IgD-negative memory B cell (primary cell): ENCODE measurements around the gene MKRN2OS. TPM values are rescaled to one million over a fixed set of nuclear protein-coding genes. Genes with fewer than 3 reads are reported as not detected.

ENCODE experiments used
- H3K27ac Mint-ChIP-seq, 3 donors: one replicate each; pipeline ENCODE4 v1.8.0; 2020 to 2022; ENCODE audit warnings: mild to moderate bottlenecking in 3 of 3, mixed read lengths in 3 of 3, moderate library complexity in 1 of 3
- H3K27me3 Mint-ChIP-seq: one replicate; pipeline ENCODE4 v1.8.0; 2021; ENCODE audit warnings: mixed read lengths
- H3K36me3 Mint-ChIP-seq: one replicate; pipeline ENCODE4 v1.8.0; 2020; ENCODE audit warnings: mild to moderate bottlenecking, mixed read lengths
- H3K4me1 Mint-ChIP-seq, 3 donors: one replicate each; pipeline ENCODE4 v1.8.0; 2020 to 2022; ENCODE audit warnings: mixed read lengths in 3 of 3, mild to moderate bottlenecking in 1 of 3
- H3K4me3 Mint-ChIP-seq, 4 donors: one replicate each; pipeline ENCODE4 v1.8.0; 2020 to 2022; ENCODE audit warnings: mild to moderate bottlenecking in 4 of 4, mixed read lengths in 4 of 4, moderate library complexity in 3 of 4
- H3K9me3 Mint-ChIP-seq, 3 donors: one replicate each; pipeline ENCODE4 v1.8.0; 2020 to 2021; ENCODE audit warnings: mixed read lengths in 3 of 3, mild to moderate bottlenecking in 1 of 3
- polyA plus RNA-seq: library from polyadenylated mRNA; unstranded; fragments of 300-500 nt; fragmentation: Illumina TruSeq; gene quantifications from one replicate; pipeline ENCODE4 v1.2.3, GENCODE V29; 2021

The MKRN2OS gene, protein sequence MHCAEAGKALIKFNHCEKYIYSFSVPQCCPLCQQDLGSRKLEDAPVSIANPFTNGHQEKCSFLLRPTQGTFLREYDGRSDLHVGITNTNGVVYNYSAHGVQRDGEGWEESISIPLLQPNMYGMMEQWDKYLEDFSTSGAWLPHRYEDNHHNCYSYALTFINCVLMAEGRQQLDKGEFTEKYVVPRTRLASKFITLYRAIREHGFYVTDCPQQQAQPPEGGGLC
- not detected for polyA plus RNA-seq

- Mint-ChIP-seq H3K4me3 (no peak within 1 kb of the TSS), H3K9me3 (no peaks in the 10 kb centered on the region), H3K27ac (no peak within 1 kb of the TSS)
Measured at GRCh38 chr3:12545473-12545791, at the start of gene MKRN2OS. Gene MKRN2OS, minus strand, starts transcription at chr3:12545499. Its CDS starts 35 bp downstream, at chr3:12545464.

DNA sequence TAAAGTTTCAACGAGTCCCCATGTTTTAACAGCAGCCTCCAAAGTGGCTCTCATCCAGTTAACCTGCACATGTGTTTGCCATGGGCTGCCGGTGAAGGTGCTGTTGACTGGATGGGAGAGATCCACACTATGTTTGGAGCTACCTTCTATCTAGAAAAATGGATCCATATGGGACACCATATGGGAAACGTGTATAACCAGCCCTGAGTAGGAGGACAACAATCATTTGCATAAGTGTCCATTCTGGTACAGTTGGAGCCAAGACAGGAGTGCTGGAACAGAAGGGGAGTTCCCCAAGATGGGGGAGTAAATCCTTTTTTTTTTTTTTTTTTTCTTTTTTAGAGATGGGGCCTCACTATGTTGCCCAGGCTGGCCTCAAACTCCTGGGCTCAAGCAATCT, 48.2 kb upstream of the MKRN2OS start:
- peaks cover 1% of the 10 kb centered on the region for H3K36me3 Mint-ChIP-seq
- no peaks in the 10 kb centered on the region for H3K27me3 Mint-ChIP-seq
- H3K4me1 Mint-ChIP-seq = peaks cover 3 to 13% (median 11%) of the 10 kb centered on the region in 3 donors
- no peak overlapping the region for H3K4me3 Mint-ChIP-seq
- no peaks in the 10 kb centered on the region for H3K9me3 Mint-ChIP-seq
- H3K27ac Mint-ChIP-seq = no peak overlapping the region

More at GRCh38 chr3:12545473-12545791, at the start of gene MKRN2OS:
- no peaks in the 10 kb centered on the region for H3K4me1 Mint-ChIP-seq
- H3K36me3 Mint-ChIP-seq = no peaks in the 10 kb centered on the region
- H3K27me3 Mint-ChIP-seq = peaks cover 5% of the 10 kb centered on the region

- Mint-ChIP-seq H3K4me3 (no peak overlapping the region), H3K36me3 (peaks cover 1% of the 10 kb centered on the region), H3K9me3 (no peaks in the 10 kb centered on the region), H3K27ac (peak overlapping the region in 2 of 3 donors; percentile 34 to 86), H3K4me1 (peaks cover 3 to 13% (median 11%) of the 10 kb centered on the region in 3 donors), H3K27me3 (no peaks in the 10 kb centered on the region)
Measured at GRCh38 chr3:12591997-12592715, 46.9 kb upstream of the MKRN2OS start.

DNA sequence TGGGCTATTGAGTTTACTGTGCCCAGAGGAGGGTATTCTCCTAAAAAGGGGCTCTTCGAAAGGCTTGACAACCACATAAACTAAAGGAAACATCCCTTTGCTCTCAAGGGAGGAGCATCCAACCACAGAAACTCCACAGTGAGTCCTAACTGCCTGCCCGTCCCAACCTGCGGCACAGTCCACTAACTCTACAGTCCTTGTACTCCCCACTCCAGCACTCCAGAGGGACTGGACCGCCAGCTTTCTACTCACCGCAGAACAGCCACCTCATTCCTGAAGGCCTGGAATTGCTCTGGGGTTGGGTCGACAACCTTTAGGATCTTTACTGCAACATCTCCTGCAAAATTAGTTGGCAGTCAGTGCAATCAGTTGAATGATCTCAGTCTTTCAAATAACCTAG, 46.2 kb upstream of the MKRN2OS start:
- Mint-ChIP-seq H3K4me1 (peaks cover 3 to 13% (median 11%) of the 10 kb centered on the region in 3 donors), H3K27ac (peak overlapping the region; percentile 34 to 86 (median 63)), H3K9me3 (no peaks in the 10 kb centered on the region), H3K27me3 (no peaks in the 10 kb centered on the region), H3K4me3 (peak overlapping the region in 1 of 4 donors; percentile 3), H3K36me3 (peaks cover 1% of the 10 kb centered on the region)

GRCh38 chr3:12590096-12590495, 44.8 kb upstream of the MKRN2OS start:
- Mint-ChIP-seq H3K27me3 (no peaks in the 10 kb centered on the region), H3K4me1 (peaks cover 4 to 13% (median 11%) of the 10 kb centered on the region in 3 donors), H3K27ac (peak overlapping the region in 2 of 3 donors; percentile 86), H3K9me3 (no peaks in the 10 kb centered on the region), H3K36me3 (peaks cover 1% of the 10 kb centered on the region), H3K4me3 (no peak overlapping the region)

GRCh38 chr3:12588039-12589009, 43.0 kb upstream of the MKRN2OS start:
- H3K9me3 Mint-ChIP-seq = no peaks in the 10 kb centered on the region
- H3K27me3 Mint-ChIP-seq = no peaks in the 10 kb centered on the region
- peaks cover 4 to 13% (median 11%) of the 10 kb centered on the region in 3 donors for H3K4me1 Mint-ChIP-seq
- peaks cover 1% of the 10 kb centered on the region for H3K36me3 Mint-ChIP-seq
- H3K27ac Mint-ChIP-seq = peak overlapping the region in 2 of 3 donors; percentile 44 to 52
- H3K4me3 Mint-ChIP-seq = no peak overlapping the region

- Mint-ChIP-seq H3K4me1 (peaks cover 4 to 10% (median 5%) of the 10 kb centered on the region in 3 donors), H3K4me3 (no peak overlapping the region), H3K27ac (peak overlapping the region in 1 of 3 donors; percentile 31), H3K9me3 (no peaks in the 10 kb centered on the region), H3K27me3 (no peaks in the 10 kb centered on the region), H3K36me3 (peaks cover 1% of the 10 kb centered on the region)
Measured at GRCh38 chr3:12586403-12586802, 41.1 kb upstream of the MKRN2OS start.

DNA sequence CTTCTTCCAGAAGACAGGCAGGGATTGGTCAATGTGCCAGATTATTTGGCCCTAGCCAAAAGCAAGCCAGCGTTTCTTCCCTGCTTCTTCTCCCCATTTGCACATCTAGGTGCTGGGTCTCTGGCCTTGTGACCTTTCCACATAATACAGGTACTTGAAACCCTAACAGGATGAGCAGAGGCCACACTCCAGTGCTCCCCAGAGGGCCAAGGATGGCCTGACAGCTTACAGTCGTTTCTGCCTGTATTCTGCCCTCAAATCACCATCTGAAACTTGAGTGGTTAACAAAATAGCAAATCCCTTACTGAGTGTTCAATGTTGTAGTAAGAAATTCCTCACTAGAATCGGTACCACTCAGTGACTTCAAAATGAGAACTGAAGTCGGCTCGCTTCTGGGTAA, 40.7 kb upstream of the MKRN2OS start:
- peak overlapping the region; percentile 27 to 39 (median 31) for H3K27ac Mint-ChIP-seq
- H3K4me3 Mint-ChIP-seq = no peak overlapping the region
- H3K4me1 Mint-ChIP-seq = peaks cover 4 to 10% (median 5%) of the 10 kb centered on the region in 3 donors
- H3K27me3 Mint-ChIP-seq = no peaks in the 10 kb centered on the region
- peaks cover 1% of the 10 kb centered on the region for H3K36me3 Mint-ChIP-seq
- H3K9me3 Mint-ChIP-seq = no peaks in the 10 kb centered on the region

DNA sequence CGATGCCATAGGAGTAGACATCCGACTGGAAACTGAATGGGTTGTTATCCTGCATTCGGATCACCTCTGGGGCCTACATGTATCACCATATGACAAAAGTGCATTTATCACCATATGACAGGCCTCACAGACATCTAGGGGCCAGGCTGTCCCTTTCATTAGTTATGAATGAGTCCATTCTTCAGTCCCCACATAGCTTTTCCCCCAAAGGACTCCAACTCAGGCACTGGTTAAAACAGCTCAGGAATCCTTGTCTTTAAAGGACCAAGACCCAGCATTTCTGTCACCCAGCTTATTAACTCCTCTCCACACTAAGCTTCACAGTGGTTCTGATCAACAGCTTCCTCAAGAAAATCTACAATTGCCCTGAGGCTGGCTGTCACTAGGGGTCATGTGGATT, 39.9 kb upstream of the MKRN2OS start:
- H3K36me3 Mint-ChIP-seq = peaks cover 1% of the 10 kb centered on the region
- peak overlapping the region in 1 of 3 donors; percentile 39 for H3K27ac Mint-ChIP-seq
- no peaks in the 10 kb centered on the region for H3K27me3 Mint-ChIP-seq
- H3K4me3 Mint-ChIP-seq = no peak overlapping the region
- no peaks in the 10 kb centered on the region for H3K9me3 Mint-ChIP-seq
- H3K4me1 Mint-ChIP-seq = peaks cover 0 to 4% (median 4%) of the 10 kb centered on the region in 3 donors

DNA sequence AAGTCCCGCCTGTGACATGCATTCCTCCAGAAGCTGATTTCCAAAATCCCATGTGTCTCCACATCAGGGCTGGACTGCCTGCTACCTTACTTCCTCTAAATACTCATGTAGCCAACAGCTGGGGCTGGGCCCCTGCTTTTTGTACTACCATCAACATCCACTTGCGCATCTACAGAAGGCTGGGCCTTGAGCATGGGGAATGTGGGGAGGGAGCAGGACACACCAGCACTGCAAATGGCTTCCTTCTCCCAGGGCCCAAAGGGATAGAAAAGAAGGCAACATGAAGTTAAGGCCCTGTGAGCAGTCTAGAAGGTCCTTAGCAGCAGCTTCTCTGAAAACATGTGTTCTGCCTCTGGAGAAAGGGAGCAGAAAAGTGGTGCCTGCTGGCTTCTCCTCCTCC, 38.8 kb upstream of the MKRN2OS start:
- peaks cover 1 to 4% (median 3%) of the 10 kb centered on the region in 3 donors for H3K4me1 Mint-ChIP-seq
- no peak overlapping the region for H3K27ac Mint-ChIP-seq
- peaks cover 1% of the 10 kb centered on the region for H3K36me3 Mint-ChIP-seq
- no peaks in the 10 kb centered on the region for H3K27me3 Mint-ChIP-seq
- no peaks in the 10 kb centered on the region for H3K9me3 Mint-ChIP-seq
- H3K4me3 Mint-ChIP-seq = no peak overlapping the region

- H3K9me3 Mint-ChIP-seq = no peaks in the 10 kb centered on the region
- H3K4me3 Mint-ChIP-seq = no peak overlapping the region
- no peaks in the 10 kb centered on the region for H3K27me3 Mint-ChIP-seq
- H3K36me3 Mint-ChIP-seq = peaks cover 2% of the 10 kb centered on the region
- peak overlapping the region in 1 of 3 donors; percentile 65 for H3K27ac Mint-ChIP-seq
- H3K4me1 Mint-ChIP-seq = peaks cover 1 to 4% (median 3%) of the 10 kb centered on the region in 3 donors
Measured at GRCh38 chr3:12583280-12583679, 38.0 kb upstream of the MKRN2OS start.

DNA sequence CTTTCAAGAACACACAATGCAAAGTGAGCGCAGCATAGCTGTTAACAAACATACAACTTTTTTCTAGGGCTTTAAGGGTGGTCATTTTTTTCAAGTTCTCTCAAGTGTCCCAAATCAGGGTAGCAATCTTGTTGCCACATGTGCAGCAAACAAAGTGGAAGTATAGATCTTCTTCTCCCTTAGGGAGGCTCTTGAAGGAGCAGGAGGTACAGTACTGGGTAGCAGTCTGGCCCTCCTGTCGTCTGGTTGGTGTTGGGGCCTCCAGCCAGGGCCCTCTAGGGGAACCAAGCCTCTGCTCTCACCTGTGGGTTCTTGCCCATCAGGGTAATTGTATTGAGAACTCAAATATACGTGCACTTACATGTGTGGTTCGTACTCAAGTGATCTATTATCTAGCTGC, 37.4 kb upstream of the MKRN2OS start:
- Mint-ChIP-seq H3K9me3 (no peaks in the 10 kb centered on the region), H3K27me3 (no peaks in the 10 kb centered on the region), H3K27ac (peak overlapping the region in 1 of 3 donors; percentile 65)

GRCh38 chr3:12579905-12580304, 34.6 kb upstream of the MKRN2OS start:
- Mint-ChIP-seq H3K27me3 (no peaks in the 10 kb centered on the region), H3K9me3 (peaks cover 2 to 5% (median 3%) of the 10 kb centered on the region in 3 donors), H3K4me1 (peaks cover 0 to 4% (median 3%) of the 10 kb centered on the region in 3 donors), H3K36me3 (peaks cover 16% of the 10 kb centered on the region), H3K4me3 (no peak overlapping the region), H3K27ac (peak overlapping the region in 2 of 3 donors; percentile 44 to 83)

More for the DNA sequence above, 37.4 kb upstream of the MKRN2OS start:
- Mint-ChIP-seq H3K4me3 (no peak overlapping the region), H3K36me3 (peaks cover 4% of the 10 kb centered on the region), H3K4me1 (peaks cover 1 to 4% (median 3%) of the 10 kb centered on the region in 3 donors)

- Mint-ChIP-seq H3K27me3 (no peaks in the 10 kb centered on the region), H3K9me3 (peaks cover 2 to 5% (median 3%) of the 10 kb centered on the region in 3 donors), H3K36me3 (peaks cover 16% of the 10 kb centered on the region), H3K4me1 (peaks cover 0 to 4% (median 3%) of the 10 kb centered on the region in 3 donors), H3K27ac (peak overlapping the region; percentile 27 to 83 (median 44)), H3K4me3 (no peak overlapping the region)
Measured at GRCh38 chr3:12579456-12579855, 34.2 kb upstream of the MKRN2OS start.
